ENCODE measurements around the gene TMEM178B.

Gene TMEM178B

GRCh38 chr7:141356161-141356560 is 282.3 kb downstream of the TMEM178B start:
- TF ChIP-seq CTCF (IDR thresholded peaks at IDR 0.05; ENCODE audit: control extremely low read depth, extremely low read depth, low read depth, missing control alignments) = no peak
- POLR2A ChIA-PET = no interaction called here
- DNase-seq (ENCODE audit: extremely low spot score) = no peak
- CTCF ChIA-PET = no interaction called here

- POLR2A ChIA-PET = no interaction called here
- DNase-seq (ENCODE audit: extremely low spot score) = no peak
- no peak for TF ChIP-seq CTCF (IDR thresholded peaks at IDR 0.05; ENCODE audit: control extremely low read depth, extremely low read depth, low read depth, missing control alignments)
- CTCF ChIA-PET = interaction anchor here (1.7 kb wide), 1 partner anchor 10 kb away, joined by 5 read pairs; no protein-coding TSS in a partner anchor
Observed at GRCh38 chr7:141358386-141358785, 284.5 kb downstream of the TMEM178B start.

GRCh38 chr7:141359262-141359661 is 285.4 kb downstream of the TMEM178B start:
- no peak for DNase-seq (ENCODE audit: extremely low spot score)
- ChIA-PET POLR2A (no interaction called here), CTCF (interaction anchor here (1.7 kb wide), 1 partner anchor 11 kb away, joined by 5 read pairs; no protein-coding TSS in a partner anchor)
- no peak for TF ChIP-seq CTCF (IDR thresholded peaks at IDR 0.05; ENCODE audit: control extremely low read depth, extremely low read depth, low read depth, missing control alignments)

- POLR2A ChIA-PET = no interaction called here
- DNase-seq (ENCODE audit: extremely low spot score) = no peak
- no peak for TF ChIP-seq CTCF (IDR thresholded peaks at IDR 0.05; ENCODE audit: control extremely low read depth, extremely low read depth, low read depth, missing control alignments)
- CTCF ChIA-PET = no interaction called here
Observed at GRCh38 chr7:141359740-141360415, 286.0 kb downstream of the TMEM178B start.

- POLR2A ChIA-PET = no interaction called here
- no peak for TF ChIP-seq CTCF (IDR thresholded peaks at IDR 0.05; ENCODE audit: control extremely low read depth, extremely low read depth, low read depth, missing control alignments)
- no peak for DNase-seq (ENCODE audit: extremely low spot score)
- CTCF ChIA-PET = no interaction called here
Observed at GRCh38 chr7:141360416-141360760, 286.5 kb downstream of the TMEM178B start.

- POLR2A ChIA-PET = no interaction called here
- TF ChIP-seq CTCF (IDR thresholded peaks at IDR 0.05; ENCODE audit: control extremely low read depth, extremely low read depth, low read depth, missing control alignments) = no peak
- no peak for DNase-seq (ENCODE audit: extremely low spot score)
- CTCF ChIA-PET = no interaction called here
Observed at GRCh38 chr7:141360803-141361202, 286.9 kb downstream of the TMEM178B start.
